ENCODE data around the gene ERVFRD-1.

GRCh38 chr6:11122380-11122779, 10.9 kb upstream of the ERVFRD-1 start:
- TF ChIP-seq PATZ1 (CRISPR knock-in tag; IDR thresholded peaks at IDR 0.05; ENCODE audit: borderline replicate concordance), result no peak
- no peak for TF ChIP-seq ZFP30 (CRISPR knock-in tag; IDR thresholded peaks at IDR 0.05)
- TF ChIP-seq BACH2 (CRISPR knock-in tag; IDR thresholded peaks at IDR 0.05; ENCODE audit: borderline replicate concordance), result no peak
- no peak for TF ChIP-seq TCF4 (CRISPR knock-in tag; IDR thresholded peaks at IDR 0.05; ENCODE audit: borderline replicate concordance)
- no peak for TF ChIP-seq ARNTL (CRISPR knock-in tag; IDR thresholded peaks at IDR 0.05; ENCODE audit: borderline replicate concordance, low read depth)
- TF ChIP-seq ZNF8 (CRISPR knock-in tag; IDR thresholded peaks at IDR 0.05), result no peak
- TF ChIP-seq TOX (CRISPR knock-in tag; IDR thresholded peaks at IDR 0.05; ENCODE audit: borderline replicate concordance), result no peak
- TF ChIP-seq CSRNP3 (CRISPR knock-in tag; IDR thresholded peaks at IDR 0.05), result no peak
- TF ChIP-seq CREB5 (CRISPR knock-in tag; IDR thresholded peaks at IDR 0.05; ENCODE audit: low read depth), result no peak
- no peak for TF ChIP-seq GLIS3 (CRISPR knock-in tag; IDR thresholded peaks at IDR 0.05)
- TF ChIP-seq ZFP3 (CRISPR knock-in tag; IDR thresholded peaks at IDR 0.05), result no peak

Data from SK-N-SH treated with all-trans-retinoic acid at 6 μM for 48 hours (cell line).